Stimulated activated memory B cell treated with anti-CD40 and anti-IgM and Interleukin-4, amounts not matched to agents 10 μg/mL and 1 μg/mL and 100 μg/mL, for 72 hours (primary cell): ENCODE measurements around the gene ARGLU1.

Source experiments
- ATAC-seq: fragments of 150-1000 bp; cut with Tn5 transposase; 2 replicates; pipeline ENCODE4 v1.10.0; 2021
- H3K27ac Mint-ChIP-seq: one replicate; pipeline ENCODE4 v1.8.0; 2022; ENCODE audit warnings: mild to moderate bottlenecking, mixed read lengths
- H3K27me3 Mint-ChIP-seq: one replicate; pipeline ENCODE4 v1.8.0; 2022; ENCODE audit warnings: mixed read lengths
- H3K36me3 Mint-ChIP-seq: one replicate; pipeline ENCODE4 v1.8.0; 2022; ENCODE audit warnings: mixed read lengths
- H3K4me1 Mint-ChIP-seq: one replicate; pipeline ENCODE4 v1.8.0; 2022; ENCODE audit warnings: mixed read lengths
- H3K4me3 Mint-ChIP-seq: one replicate; pipeline ENCODE4 v1.8.0; 2022; ENCODE audit warnings: mild to moderate bottlenecking, moderate library complexity, mixed read lengths
- H3K9me3 Mint-ChIP-seq: one replicate; pipeline ENCODE4 v1.8.0; 2022; ENCODE audit warnings: mixed read lengths

The ARGLU1 gene

GRCh38 chr13:106596275-106596937, 28.5 kb upstream of the ARGLU1 start:
- ATAC-seq, result no peak
- Mint-ChIP-seq H3K9me3 (no peaks in the 10 kb centered on the region), H3K4me3 (no peak overlapping the region)

GRCh38 chr13:106595625-106596024, 27.7 kb upstream of the ARGLU1 start:
- no peaks in the 10 kb centered on the region for H3K9me3 Mint-ChIP-seq
- H3K27me3 Mint-ChIP-seq, result peaks cover 42% of the 10 kb centered on the region
- H3K27ac Mint-ChIP-seq, result no peak overlapping the region
- H3K4me3 Mint-ChIP-seq, result no peak overlapping the region
- H3K36me3 Mint-ChIP-seq, result no peaks in the 10 kb centered on the region
- ATAC-seq, result no peak
- H3K4me1 Mint-ChIP-seq, result no peaks in the 10 kb centered on the region

More at GRCh38 chr13:106596275-106596937, 28.5 kb upstream of the ARGLU1 start:
- Mint-ChIP-seq H3K27me3 (peaks cover 37% of the 10 kb centered on the region), H3K36me3 (no peaks in the 10 kb centered on the region), H3K27ac (no peak overlapping the region), H3K4me1 (no peaks in the 10 kb centered on the region)

- Mint-ChIP-seq H3K9me3 (no peaks in the 10 kb centered on the region), H3K27ac (no peak overlapping the region), H3K36me3 (no peaks in the 10 kb centered on the region), H3K4me3 (no peak overlapping the region), H3K27me3 (peaks cover 40% of the 10 kb centered on the region), H3K4me1 (no peaks in the 10 kb centered on the region)
- ATAC-seq, result no peak
These were observed 27.0 kb upstream of the ARGLU1 start for GRCh38 chr13:106594980-106595379.

GRCh38 chr13:106593132-106593531, 25.2 kb upstream of the ARGLU1 start:
- ATAC-seq, result no peak
- H3K4me1 Mint-ChIP-seq, result no peaks in the 10 kb centered on the region
- peaks cover 32% of the 10 kb centered on the region for H3K27me3 Mint-ChIP-seq
- no peak overlapping the region for H3K27ac Mint-ChIP-seq
- H3K36me3 Mint-ChIP-seq, result no peaks in the 10 kb centered on the region
- no peak overlapping the region for H3K4me3 Mint-ChIP-seq
- no peaks in the 10 kb centered on the region for H3K9me3 Mint-ChIP-seq

- no peak for ATAC-seq
- Mint-ChIP-seq H3K27me3 (peaks cover 29% of the 10 kb centered on the region), H3K27ac (no peak overlapping the region), H3K36me3 (no peaks in the 10 kb centered on the region), H3K4me1 (no peaks in the 10 kb centered on the region), H3K4me3 (no peak overlapping the region), H3K9me3 (peaks cover 6% of the 10 kb centered on the region)
These were observed 23.4 kb upstream of the ARGLU1 start for GRCh38 chr13:106591299-106591698.

GRCh38 chr13:106589716-106590115, 21.8 kb upstream of the ARGLU1 start:
- H3K4me1 Mint-ChIP-seq, result no peaks in the 10 kb centered on the region
- ATAC-seq, result no peak
- no peak overlapping the region for H3K4me3 Mint-ChIP-seq
- no peak overlapping the region for H3K27ac Mint-ChIP-seq
- peaks cover 15% of the 10 kb centered on the region for H3K9me3 Mint-ChIP-seq
- H3K27me3 Mint-ChIP-seq, result peaks cover 29% of the 10 kb centered on the region
- H3K36me3 Mint-ChIP-seq, result no peaks in the 10 kb centered on the region

- ATAC-seq, result no peak
- H3K27ac Mint-ChIP-seq, result no peak overlapping the region
- no peaks in the 10 kb centered on the region for H3K36me3 Mint-ChIP-seq
- peaks cover 21% of the 10 kb centered on the region for H3K9me3 Mint-ChIP-seq
- no peaks in the 10 kb centered on the region for H3K4me1 Mint-ChIP-seq
- no peak overlapping the region for H3K4me3 Mint-ChIP-seq
- peaks cover 28% of the 10 kb centered on the region for H3K27me3 Mint-ChIP-seq
These were observed 20.4 kb upstream of the ARGLU1 start for GRCh38 chr13:106588367-106588766.

- Mint-ChIP-seq H3K9me3 (peaks cover 21% of the 10 kb centered on the region), H3K27ac (no peak overlapping the region)
These were observed 19.9 kb upstream of the ARGLU1 start for GRCh38 chr13:106587787-106588186.

GRCh38 chr13:106586648-106587166, 18.8 kb upstream of the ARGLU1 start:
- Mint-ChIP-seq H3K4me1 (no peaks in the 10 kb centered on the region), H3K9me3 (peaks cover 21% of the 10 kb centered on the region), H3K4me3 (no peak overlapping the region), H3K27me3 (peaks cover 12% of the 10 kb centered on the region), H3K36me3 (no peaks in the 10 kb centered on the region), H3K27ac (no peak overlapping the region)
- no peak for ATAC-seq

More at GRCh38 chr13:106587787-106588186, 19.9 kb upstream of the ARGLU1 start:
- H3K27me3 Mint-ChIP-seq, result peaks cover 23% of the 10 kb centered on the region
- no peak overlapping the region for H3K4me3 Mint-ChIP-seq
- no peak for ATAC-seq
- H3K36me3 Mint-ChIP-seq, result no peaks in the 10 kb centered on the region
- no peaks in the 10 kb centered on the region for H3K4me1 Mint-ChIP-seq

GRCh38 chr13:106581225-106581624, 13.3 kb upstream of the ARGLU1 start:
- Mint-ChIP-seq H3K9me3 (peaks cover 14% of the 10 kb centered on the region), H3K27ac (no peak overlapping the region), H3K4me1 (no peaks in the 10 kb centered on the region), H3K4me3 (no peak overlapping the region), H3K27me3 (no peaks in the 10 kb centered on the region), H3K36me3 (no peaks in the 10 kb centered on the region)
- no peak for ATAC-seq

- H3K27ac Mint-ChIP-seq, result no peak overlapping the region
- H3K36me3 Mint-ChIP-seq, result peaks cover 5% of the 10 kb centered on the region
These were observed 8.0 kb upstream of the ARGLU1 start for GRCh38 chr13:106575896-106576295.

GRCh38 chr13:106573868-106574267, 5.9 kb upstream of the ARGLU1 start:
- ATAC-seq, result no peak
- H3K4me3 Mint-ChIP-seq, result no peak overlapping the region
- H3K36me3 Mint-ChIP-seq, result peaks cover 5% of the 10 kb centered on the region
- no peaks in the 10 kb centered on the region for H3K27me3 Mint-ChIP-seq
- H3K4me1 Mint-ChIP-seq, result peaks cover 8% of the 10 kb centered on the region
- H3K27ac Mint-ChIP-seq, result no peak overlapping the region
- no peaks in the 10 kb centered on the region for H3K9me3 Mint-ChIP-seq

More at GRCh38 chr13:106575896-106576295, 8.0 kb upstream of the ARGLU1 start:
- no peak overlapping the region for H3K4me3 Mint-ChIP-seq
- no peaks in the 10 kb centered on the region for H3K9me3 Mint-ChIP-seq
- ATAC-seq, result no peak
- no peaks in the 10 kb centered on the region for H3K27me3 Mint-ChIP-seq
- no peaks in the 10 kb centered on the region for H3K4me1 Mint-ChIP-seq

GRCh38 chr13:106573284-106573846, 5.4 kb upstream of the ARGLU1 start:
- no peak for ATAC-seq
- H3K9me3 Mint-ChIP-seq, result no peaks in the 10 kb centered on the region
- H3K27ac Mint-ChIP-seq, result no peak overlapping the region
- H3K4me1 Mint-ChIP-seq, result peaks cover 8% of the 10 kb centered on the region
- no peaks in the 10 kb centered on the region for H3K27me3 Mint-ChIP-seq
- peaks cover 5% of the 10 kb centered on the region for H3K36me3 Mint-ChIP-seq
- H3K4me3 Mint-ChIP-seq, result no peak overlapping the region

- Mint-ChIP-seq H3K27me3 (no peaks in the 10 kb centered on the region), H3K4me3 (peak overlapping the region; percentile 42), H3K27ac (no peak overlapping the region), H3K4me1 (peaks cover 23% of the 10 kb centered on the region), H3K9me3 (no peaks in the 10 kb centered on the region), H3K36me3 (peaks cover 11% of the 10 kb centered on the region)
- peak; percentile 65 for ATAC-seq
These were observed 2.4 kb upstream of the ARGLU1 start for GRCh38 chr13:106570299-106570852.

GRCh38 chr13:106569233-106570095, 1.5 kb upstream of the ARGLU1 start:
- no peaks in the 10 kb centered on the region for H3K9me3 Mint-ChIP-seq
- peaks cover 32% of the 10 kb centered on the region for H3K4me1 Mint-ChIP-seq
- ATAC-seq, result no peak
- H3K36me3 Mint-ChIP-seq, result peaks cover 18% of the 10 kb centered on the region
- no peak overlapping the region for H3K27ac Mint-ChIP-seq
- no peak overlapping the region for H3K4me3 Mint-ChIP-seq
- no peaks in the 10 kb centered on the region for H3K27me3 Mint-ChIP-seq
